ENCODE data around the gene ZNF2.

Gene ZNF2

GRCh38 chr2:95220449-95220848 is 54.8 kb downstream of the ZNF2 start:
- TF ChIP-seq CTCF (IDR thresholded peaks at IDR 0.05; ENCODE audit: insufficient read depth, low read depth, low read length, missing control alignments) = no peak
- no peak overlapping the region for H3K4me3 ChIP-seq (ENCODE audit: low read length)
- DNase-seq (ENCODE audit: low read depth) = no peak

- no peak for DNase-seq (ENCODE audit: low read depth)
- H3K4me3 ChIP-seq (ENCODE audit: low read length) = no peak overlapping the region
- no peak for TF ChIP-seq CTCF (IDR thresholded peaks at IDR 0.05; ENCODE audit: insufficient read depth, low read depth, low read length, missing control alignments)
These were observed 60.0 kb downstream of the ZNF2 start for GRCh38 chr2:95225658-95226057.

- no peak overlapping the region for H3K4me3 ChIP-seq (ENCODE audit: low read length)
- DNase-seq (ENCODE audit: low read depth) = peak; percentile 67
- peak; percentile 98 for TF ChIP-seq CTCF (IDR thresholded peaks at IDR 0.05; ENCODE audit: insufficient read depth, low read depth, low read length, missing control alignments)
These were observed 66.1 kb downstream of the ZNF2 start for GRCh38 chr2:95231723-95232122.

- TF ChIP-seq CTCF (IDR thresholded peaks at IDR 0.05; ENCODE audit: insufficient read depth, low read depth, low read length, missing control alignments) = no peak
- no peak for DNase-seq (ENCODE audit: low read depth)
- no peak overlapping the region for H3K4me3 ChIP-seq (ENCODE audit: low read length)
These were observed 66.6 kb downstream of the ZNF2 start for GRCh38 chr2:95232232-95232631.

Data from epithelial cell of esophagus (primary cell).